Gastroesophageal sphincter (tissue), 3 donors: Measurements from ENCODE around the gene CIAO2B.
"Not testable (repeated sequence)": the region's sequence is repeated elsewhere in the genome, so short reads cannot be mapped to it uniquely, and the experiment has no call there.

Source experiments
- EP300 ChIP-seq: sonication (generic); formaldehyde crosslinking; IDR thresholded peaks from one replicate; pipeline ENCODE4 v1.6.1; 2017; ENCODE audit warnings: antibody characterized with exemption, mild to moderate bottlenecking
- POLR2A ChIP-seq, 2 donors: fragments of 450-650 bp; IDR thresholded peaks; one replicate each; pipeline ENCODE4 v1.6.1; 2017; ENCODE audit warnings: antibody characterized with exemption in 2 of 2, mild to moderate bottlenecking in 2 of 2, moderate library complexity in 1 of 2
- TF ChIP-seq, protein P1 (sequence below), 4 experiments: fragments of 200-600 bp in 2 of 4; fragments of 450-650 bp in 2 of 4; sonication (generic) in 1 of 4; IDR thresholded peaks; one replicate each; pipeline ENCODE4 v1.5.1; 2017 to 2019; ENCODE audit warnings: antibody characterized with exemption in 4 of 4, mild to moderate bottlenecking in 2 of 4, moderate library complexity in 2 of 4

DNA sequence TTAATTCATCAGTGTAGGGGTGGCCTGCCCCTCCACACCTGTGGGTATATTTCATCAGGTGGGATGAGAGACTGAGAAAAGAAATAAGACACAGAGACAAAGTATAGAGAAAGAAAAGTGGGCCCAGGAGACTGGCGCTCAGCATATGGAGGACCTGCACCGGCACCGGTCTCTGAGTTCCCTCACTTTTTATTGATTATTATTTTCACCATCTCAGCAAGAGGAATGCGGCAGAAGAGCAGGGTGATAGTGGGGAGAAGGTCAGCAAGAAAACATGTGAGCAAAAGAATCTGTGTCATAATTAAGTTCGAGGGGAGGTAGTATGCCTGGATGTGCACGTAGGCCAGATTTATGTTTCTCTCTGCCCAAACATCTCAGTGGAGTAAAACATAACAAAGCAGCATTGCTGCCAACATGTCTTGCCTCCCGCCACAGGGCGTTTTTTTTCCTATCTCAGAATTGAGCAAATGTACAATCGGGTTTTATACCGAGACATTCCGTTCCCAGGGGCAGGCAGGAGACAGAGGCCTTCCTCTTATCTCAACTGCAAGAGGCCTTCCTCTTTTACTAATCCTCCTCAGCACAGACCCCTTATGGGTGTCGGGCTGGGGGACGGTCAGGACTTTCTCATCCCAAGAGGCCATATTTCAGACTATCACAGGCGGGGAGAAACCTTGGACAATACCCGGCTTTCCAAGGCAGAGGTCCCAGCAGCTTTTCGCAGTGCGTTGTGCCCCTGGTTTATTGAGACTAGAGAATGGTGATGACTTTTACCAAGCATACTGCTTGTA, 21.4 kb upstream of the CIAO2B start:
- TF ChIP-seq, protein P1, sequence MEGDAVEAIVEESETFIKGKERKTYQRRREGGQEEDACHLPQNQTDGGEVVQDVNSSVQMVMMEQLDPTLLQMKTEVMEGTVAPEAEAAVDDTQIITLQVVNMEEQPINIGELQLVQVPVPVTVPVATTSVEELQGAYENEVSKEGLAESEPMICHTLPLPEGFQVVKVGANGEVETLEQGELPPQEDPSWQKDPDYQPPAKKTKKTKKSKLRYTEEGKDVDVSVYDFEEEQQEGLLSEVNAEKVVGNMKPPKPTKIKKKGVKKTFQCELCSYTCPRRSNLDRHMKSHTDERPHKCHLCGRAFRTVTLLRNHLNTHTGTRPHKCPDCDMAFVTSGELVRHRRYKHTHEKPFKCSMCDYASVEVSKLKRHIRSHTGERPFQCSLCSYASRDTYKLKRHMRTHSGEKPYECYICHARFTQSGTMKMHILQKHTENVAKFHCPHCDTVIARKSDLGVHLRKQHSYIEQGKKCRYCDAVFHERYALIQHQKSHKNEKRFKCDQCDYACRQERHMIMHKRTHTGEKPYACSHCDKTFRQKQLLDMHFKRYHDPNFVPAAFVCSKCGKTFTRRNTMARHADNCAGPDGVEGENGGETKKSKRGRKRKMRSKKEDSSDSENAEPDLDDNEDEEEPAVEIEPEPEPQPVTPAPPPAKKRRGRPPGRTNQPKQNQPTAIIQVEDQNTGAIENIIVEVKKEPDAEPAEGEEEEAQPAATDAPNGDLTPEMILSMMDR (IDR thresholded peaks at IDR 0.05), result not testable (repeated sequence)
- TF ChIP-seq POLR2A (IDR thresholded peaks at IDR 0.05); EP300: not testable (repeated sequence)
